ENCODE measurements around the gene MLX.

DNA sequence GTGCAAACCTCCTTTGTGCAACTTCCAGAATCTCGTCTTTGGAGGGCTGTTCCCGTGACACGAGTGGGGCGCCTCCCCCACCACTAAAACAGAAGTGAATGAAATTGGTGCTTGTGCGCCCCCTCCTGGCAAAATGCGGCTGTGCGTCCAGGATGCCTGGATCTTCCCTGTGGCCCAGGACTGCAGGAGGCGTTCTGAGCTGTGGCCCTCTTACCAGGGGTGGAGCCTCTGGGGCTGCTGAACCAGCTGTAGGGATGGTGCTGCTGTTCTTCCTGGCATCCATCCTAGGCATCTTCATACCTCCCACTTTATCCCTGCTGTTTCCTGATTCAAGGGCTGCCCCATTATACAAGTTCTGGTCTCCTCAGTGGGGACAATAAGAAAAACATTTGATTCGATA is 49.4 kb upstream of the MLX start:
- no peak for TF ChIP-seq EZH2phosphoT487 (IDR thresholded peaks at IDR 0.05; ENCODE audit: borderline replicate concordance, low read length)
- peak; percentile 99 for TF ChIP-seq CTCF (IDR thresholded peaks at IDR 0.05; ENCODE audit: low read depth, low read length, poor library complexity, severe bottlenecking)

Measured in DOHH2 (cell line).